Raji (cell line): ENCODE results near the gene TXNDC12.

Source experiments
- POLR2A ChIP-seq: IDR thresholded peaks from 2 replicates; pipeline ENCODE4 v1.6.1; 2011; ENCODE audit warnings: low read depth, low read length, control low read depth; ENCODE audit not compliant: insufficient read depth

The TXNDC12 gene

GRCh38 chr1:52055066-52055865 is at the start of gene TXNDC12:
Gene TXNDC12 (minus strand): TSS chr1:52055191. CDS start chr1:52055096, 95 bp downstream.
- TF ChIP-seq POLR2A: peak; percentile 94

DNA sequence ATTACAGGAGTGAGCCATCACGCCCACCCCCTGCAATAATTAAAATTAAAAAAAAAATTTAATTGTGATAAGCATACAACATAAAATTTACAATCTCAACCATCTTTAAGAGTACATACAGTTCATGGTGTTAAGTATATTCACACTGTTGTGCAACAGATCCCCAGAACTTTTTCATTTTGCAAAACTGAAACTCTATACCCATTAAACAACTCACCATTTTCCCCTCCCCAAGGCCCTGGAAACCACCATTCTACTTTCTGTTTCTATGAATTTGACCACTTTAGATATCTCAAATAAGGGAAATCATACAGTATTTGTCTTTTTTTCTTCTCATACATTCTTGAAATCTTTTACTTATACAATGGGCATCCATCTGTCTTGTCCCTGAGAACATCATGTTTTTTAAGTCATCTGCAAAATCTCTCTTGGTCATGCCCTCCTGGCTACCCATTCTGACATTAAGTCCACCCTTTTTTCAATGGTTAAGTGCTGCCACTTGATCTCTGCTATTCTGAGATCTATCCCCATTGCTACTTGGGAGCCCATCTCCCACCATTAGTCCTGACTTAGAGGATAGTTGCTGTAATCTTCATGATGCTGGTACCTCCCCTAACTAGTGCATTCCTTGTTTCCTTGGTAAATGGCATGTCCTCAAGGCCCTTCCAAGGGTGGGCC is 47.5 kb upstream of the TXNDC12 start:
- no peak for TF ChIP-seq POLR2A

- no peak for TF ChIP-seq POLR2A
Observed at GRCh38 chr1:52098139-52098871, 43.3 kb upstream of the TXNDC12 start.

DNA sequence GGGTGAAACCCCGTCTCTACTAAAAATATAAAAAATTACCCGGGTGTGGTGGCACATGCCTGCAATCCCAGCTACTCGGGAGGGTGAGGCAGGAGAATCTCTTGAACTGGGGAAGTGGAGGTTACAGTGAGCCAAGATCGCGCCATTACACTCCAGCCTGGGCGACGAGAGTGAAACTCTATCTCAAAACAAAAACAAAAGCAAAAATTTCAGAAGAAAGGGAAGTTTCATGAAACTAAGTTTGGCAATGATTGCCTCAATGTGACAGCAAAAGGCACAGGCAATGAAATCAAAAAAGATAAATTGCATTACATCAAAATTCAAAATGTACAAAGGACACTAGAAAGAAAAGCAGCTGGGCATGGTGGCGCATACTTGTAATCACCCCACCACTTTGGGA is 41.2 kb upstream of the TXNDC12 start:
- TF ChIP-seq POLR2A: no peak

- TF ChIP-seq POLR2A: no peak
Observed at GRCh38 chr1:52080014-52080415, 25.0 kb upstream of the TXNDC12 start.

DNA sequence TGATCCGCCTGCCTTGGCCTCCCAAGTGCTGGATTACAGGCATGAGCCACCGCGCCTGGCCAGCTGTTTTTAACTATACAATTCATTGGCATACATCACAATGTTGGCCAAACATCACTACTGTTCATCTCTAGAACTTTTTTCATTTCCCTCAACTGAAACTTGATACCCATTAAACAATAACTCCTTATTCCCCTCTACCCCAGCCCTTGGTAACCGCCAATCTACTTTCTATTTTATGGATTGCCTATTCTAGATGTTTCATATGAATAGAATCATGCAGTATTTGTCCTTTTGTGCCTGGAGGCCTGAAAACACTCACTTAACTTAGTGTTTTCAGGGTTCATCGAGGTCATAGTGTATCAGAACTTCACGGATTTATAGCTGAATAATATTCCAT is 17.3 kb upstream of the TXNDC12 start:
- no peak for TF ChIP-seq POLR2A

GRCh38 chr1:52070704-52071103 is 15.7 kb upstream of the TXNDC12 start:
- TF ChIP-seq POLR2A: no peak

DNA sequence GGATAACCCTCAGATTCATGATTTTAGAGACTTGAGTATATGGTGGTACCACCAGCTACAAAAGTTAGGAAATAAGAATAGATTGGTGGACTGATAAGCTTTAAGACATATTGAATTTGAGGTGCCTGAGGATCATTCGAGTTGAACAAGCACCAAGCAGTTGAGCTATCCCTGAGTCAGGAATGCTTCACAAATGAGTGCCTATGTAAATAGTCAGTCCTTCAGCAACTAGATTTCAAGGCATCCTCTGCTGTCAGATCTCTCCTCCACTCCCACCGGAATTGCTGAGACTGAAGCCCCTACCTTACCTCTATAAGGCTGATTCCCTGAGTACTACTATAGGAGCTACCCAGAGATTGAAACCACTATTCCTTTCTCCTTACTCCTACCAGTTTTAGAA is 8.2 kb upstream of the TXNDC12 start:
- no peak for TF ChIP-seq POLR2A

- TF ChIP-seq POLR2A: no peak
Observed at GRCh38 chr1:52060822-52061221, 5.8 kb upstream of the TXNDC12 start.

- no peak for TF ChIP-seq POLR2A
Observed at GRCh38 chr1:52059888-52060287, 4.9 kb upstream of the TXNDC12 start.

DNA sequence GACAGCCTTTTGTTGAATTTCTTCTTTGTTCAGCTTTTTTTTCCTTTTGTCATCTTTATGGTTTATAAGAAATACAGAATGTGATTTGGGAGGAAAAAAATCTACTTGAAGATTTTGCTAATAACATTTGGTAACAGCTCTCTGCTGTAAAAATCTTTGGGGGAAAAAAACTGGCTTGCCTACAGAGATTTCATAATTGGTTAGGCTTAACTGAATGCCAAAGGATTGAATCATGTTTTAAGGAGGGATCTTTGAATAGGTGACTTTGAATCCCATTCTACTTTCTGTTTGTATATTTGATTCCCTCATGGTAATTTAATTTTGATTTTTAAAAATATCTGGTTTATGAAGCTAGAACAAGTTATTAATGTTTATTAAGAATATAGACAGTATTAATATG is 4.3 kb upstream of the TXNDC12 start:
- TF ChIP-seq POLR2A: no peak

DNA sequence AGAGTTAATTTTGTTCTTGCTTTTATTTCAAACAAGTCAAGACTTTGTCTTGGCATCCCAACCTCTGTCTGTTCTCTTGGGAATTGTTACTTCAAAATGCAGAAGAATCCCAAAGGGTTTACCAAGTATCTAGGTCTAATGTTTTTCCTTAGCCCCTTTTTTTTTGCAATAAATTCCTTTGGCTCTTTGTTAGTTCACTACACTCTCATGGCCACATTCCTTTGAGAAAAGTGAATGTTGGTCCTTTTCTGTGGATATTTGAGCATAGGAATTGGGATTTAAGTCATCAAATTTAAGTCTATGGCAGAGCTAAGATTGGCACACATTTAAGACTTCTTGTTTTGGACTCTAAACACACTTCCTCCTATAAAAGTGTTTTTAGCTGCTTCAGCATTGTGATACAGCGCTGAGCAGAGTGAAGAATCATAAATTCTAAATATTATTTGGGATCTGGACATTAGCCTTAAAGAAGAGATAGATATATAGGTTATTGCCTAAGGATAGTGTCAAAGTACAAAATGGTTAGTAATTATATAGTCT is 3.0 kb upstream of the TXNDC12 start:
- TF ChIP-seq POLR2A: no peak

GRCh38 chr1:52057255-52057654 is 2.3 kb upstream of the TXNDC12 start:
- TF ChIP-seq POLR2A: no peak

GRCh38 chr1:52056937-52057231 is 1.9 kb upstream of the TXNDC12 start:
- no peak for TF ChIP-seq POLR2A

DNA sequence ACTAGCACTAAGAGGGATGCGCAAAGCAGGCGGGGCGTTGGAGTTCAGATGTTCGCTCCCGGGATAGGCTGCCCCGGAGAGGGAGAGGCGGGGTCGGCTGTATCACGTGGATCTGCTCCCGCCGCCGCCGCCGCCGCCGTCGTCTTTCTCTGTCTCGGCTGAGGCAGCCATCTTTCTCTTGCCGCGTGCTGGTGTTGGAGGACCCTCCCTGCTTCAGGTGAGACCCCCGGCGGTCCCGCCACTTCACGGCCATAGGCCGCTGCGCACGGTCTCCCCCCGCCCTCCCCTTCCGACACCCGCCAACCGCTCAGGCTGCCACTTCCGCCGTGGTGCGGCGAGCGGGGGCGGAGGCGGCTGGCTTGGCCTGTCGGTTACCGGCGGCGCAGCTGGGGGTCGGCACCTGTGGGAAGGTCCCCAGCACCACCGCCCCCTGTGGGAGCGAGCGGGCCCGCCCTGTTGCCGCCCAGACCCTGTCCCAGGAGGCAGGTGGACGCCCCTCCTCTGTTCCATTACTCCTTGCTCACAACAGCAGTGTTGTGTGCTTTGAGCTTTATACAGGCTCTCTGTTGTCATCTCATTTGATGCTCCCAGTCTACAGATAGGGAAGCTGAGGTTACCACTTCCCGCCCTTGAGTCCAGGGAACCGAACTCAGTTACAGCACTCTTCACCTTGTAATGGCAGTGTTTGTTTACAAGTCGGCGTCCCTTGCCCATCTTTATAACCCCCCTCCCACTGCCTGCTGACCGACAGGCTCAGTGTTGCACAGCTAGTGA is 1.4 kb upstream of the TXNDC12 start, which contains the start of gene BTF3L4:
BTF3L4 (plus strand) TSS at position 133 of the 774 bp plus-strand sequence. CDS start 3,553 bp downstream, outside the sequence.
- peak; percentile 68 for TF ChIP-seq POLR2A
